ENCODE results near the gene OTUB2.
A peak's percentile ranks its signal among the peaks of the same experiment; 100 is the strongest.

OTUB2 gene

GRCh38 chr14:94042433-94043091 lies 16.4 kb downstream of the OTUB2 start:
- H3K27me3 ChIP-seq (ENCODE audit: insufficient read depth, low read length): no peaks in the 10 kb centered on the region
- H4K91ac ChIP-seq (ENCODE audit: low read depth, low read length): no peak overlapping the region
- no peak overlapping the region for H3K4me2 ChIP-seq (ENCODE audit: low read length)
- no peaks in the 10 kb centered on the region for H3K4me1 ChIP-seq (ENCODE audit: control insufficient read depth in 1 of 2, insufficient read depth in 2 of 2, low read length in 2 of 2)
- no peaks in the 10 kb centered on the region for H3K79me1 ChIP-seq (ENCODE audit: low read length)
- H2AFZ ChIP-seq (ENCODE audit: insufficient read depth, low read length, poor library complexity): no peak overlapping the region
- no peak overlapping the region for H3K18ac ChIP-seq (ENCODE audit: low read length)
- WGBS (ENCODE audit: extremely low coverage, insufficient coverage, insufficient read length): no CpG with 5 or more reads among the region's 12 CpGs
- no peak overlapping the region for H2BK120ac ChIP-seq (ENCODE audit: insufficient read depth, low read length, poor library complexity)
- no peaks in the 10 kb centered on the region for H3K79me2 ChIP-seq (ENCODE audit: control insufficient read depth, insufficient read depth, low read length, poor library complexity)
- no peak overlapping the region for H2BK12ac ChIP-seq (ENCODE audit: low read length)
- no peak overlapping the region for H4K12ac ChIP-seq (ENCODE audit: low read depth, low read length)
- H3K4ac ChIP-seq (ENCODE audit: low read depth, low read length): no peak overlapping the region
- H2AK5ac ChIP-seq (ENCODE audit: low read length): no peak overlapping the region
- H3K36me3 ChIP-seq (ENCODE audit: control insufficient read depth in 1 of 2, insufficient read depth in 2 of 2, low read length in 2 of 2): peaks cover 37 to 41% of the 10 kb centered on the region in 2 experiments
- no peak overlapping the region for H4K8ac ChIP-seq (ENCODE audit: low read depth, low read length)
- peaks cover 1% of the 10 kb centered on the region for H3K9me3 ChIP-seq (ENCODE audit: insufficient read depth, low read depth, low read length)
- no peak for DNase-seq
- peak overlapping the region; percentile 24 for H3K4me3 ChIP-seq (ENCODE audit: low read depth, low read length)
- no peak overlapping the region for H3K14ac ChIP-seq (ENCODE audit: low read length)
- H3K9ac ChIP-seq (ENCODE audit: low read length): no peak overlapping the region
- H2BK5ac ChIP-seq (ENCODE audit: low read depth, low read length, poor library complexity): no peak overlapping the region
- H3K23ac ChIP-seq (ENCODE audit: low read length): no peak overlapping the region
- no peak overlapping the region for H3K27ac ChIP-seq (ENCODE audit: low read depth, low read length)

DNA sequence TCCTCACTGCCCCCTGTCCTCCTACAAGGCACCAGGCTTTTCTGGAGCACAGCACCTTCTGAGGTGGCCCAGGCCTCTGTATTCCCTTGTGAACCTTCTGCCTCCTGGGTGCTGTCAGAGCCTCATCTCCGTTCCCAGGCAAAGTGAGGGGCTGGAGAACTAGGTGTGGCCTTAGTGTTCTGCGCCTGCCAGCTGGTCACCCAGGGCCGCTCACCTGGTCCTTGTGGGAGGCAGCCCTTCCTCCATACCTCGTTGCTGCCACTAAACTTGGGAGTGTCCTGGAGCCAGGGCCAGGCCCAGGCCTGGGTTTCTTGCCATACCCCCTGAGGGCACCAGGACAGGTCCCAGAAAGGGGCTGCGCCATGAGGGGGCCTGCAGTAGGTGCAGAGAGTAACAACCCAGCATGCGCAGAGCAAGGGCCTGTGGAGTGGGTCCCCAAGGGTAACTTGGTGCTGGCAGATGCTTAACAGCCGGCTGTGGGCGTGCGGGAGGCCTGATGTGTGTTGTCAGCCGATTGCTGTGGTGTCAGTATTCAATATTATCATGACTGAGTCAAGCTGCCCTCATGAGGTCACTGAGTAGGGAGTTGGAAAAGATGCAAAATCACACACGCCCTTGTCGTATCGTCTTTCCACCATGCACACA lies 17.1 kb downstream of the OTUB2 start:
- Histone ChIP-seq H2BK120ac (ENCODE audit: insufficient read depth, low read length, poor library complexity) (no peak overlapping the region), H4K8ac (ENCODE audit: low read depth, low read length) (no peak overlapping the region), H2AFZ (ENCODE audit: insufficient read depth, low read length, poor library complexity) (no peak overlapping the region), H3K23ac (ENCODE audit: low read length) (no peak overlapping the region), H3K4me2 (ENCODE audit: low read length) (no peak overlapping the region), H3K9me3 (ENCODE audit: insufficient read depth, low read depth, low read length) (peaks cover 1% of the 10 kb centered on the region), H4K12ac (ENCODE audit: low read depth, low read length) (no peak overlapping the region), H3K18ac (ENCODE audit: low read length) (no peak overlapping the region), H3K36me3 (ENCODE audit: control insufficient read depth in 1 of 2, insufficient read depth in 2 of 2, low read length in 2 of 2) (peaks cover 42 to 43% of the 10 kb centered on the region in 2 experiments), H3K27me3 (ENCODE audit: insufficient read depth, low read length) (no peaks in the 10 kb centered on the region), H2BK5ac (ENCODE audit: low read depth, low read length, poor library complexity) (no peak overlapping the region), H2AK5ac (ENCODE audit: low read length) (no peak overlapping the region), H3K9ac (ENCODE audit: low read length) (no peak overlapping the region), H3K79me1 (ENCODE audit: low read length) (no peaks in the 10 kb centered on the region), H3K4me1 (ENCODE audit: control insufficient read depth in 1 of 2, insufficient read depth in 2 of 2, low read length in 2 of 2) (no peaks in the 10 kb centered on the region), H2BK12ac (ENCODE audit: low read length) (no peak overlapping the region), H3K14ac (ENCODE audit: low read length) (no peak overlapping the region), H4K91ac (ENCODE audit: low read depth, low read length) (no peak overlapping the region), H3K4ac (ENCODE audit: low read depth, low read length) (no peak overlapping the region), H3K4me3 (ENCODE audit: low read depth, low read length) (no peak overlapping the region), H3K79me2 (ENCODE audit: control insufficient read depth, insufficient read depth, low read length, poor library complexity) (no peaks in the 10 kb centered on the region), H3K27ac (ENCODE audit: low read depth, low read length) (no peak overlapping the region)
- DNase-seq: no peak
- no CpG with 5 or more reads among the region's 13 CpGs for WGBS (ENCODE audit: extremely low coverage, insufficient coverage, insufficient read length)

DNA sequence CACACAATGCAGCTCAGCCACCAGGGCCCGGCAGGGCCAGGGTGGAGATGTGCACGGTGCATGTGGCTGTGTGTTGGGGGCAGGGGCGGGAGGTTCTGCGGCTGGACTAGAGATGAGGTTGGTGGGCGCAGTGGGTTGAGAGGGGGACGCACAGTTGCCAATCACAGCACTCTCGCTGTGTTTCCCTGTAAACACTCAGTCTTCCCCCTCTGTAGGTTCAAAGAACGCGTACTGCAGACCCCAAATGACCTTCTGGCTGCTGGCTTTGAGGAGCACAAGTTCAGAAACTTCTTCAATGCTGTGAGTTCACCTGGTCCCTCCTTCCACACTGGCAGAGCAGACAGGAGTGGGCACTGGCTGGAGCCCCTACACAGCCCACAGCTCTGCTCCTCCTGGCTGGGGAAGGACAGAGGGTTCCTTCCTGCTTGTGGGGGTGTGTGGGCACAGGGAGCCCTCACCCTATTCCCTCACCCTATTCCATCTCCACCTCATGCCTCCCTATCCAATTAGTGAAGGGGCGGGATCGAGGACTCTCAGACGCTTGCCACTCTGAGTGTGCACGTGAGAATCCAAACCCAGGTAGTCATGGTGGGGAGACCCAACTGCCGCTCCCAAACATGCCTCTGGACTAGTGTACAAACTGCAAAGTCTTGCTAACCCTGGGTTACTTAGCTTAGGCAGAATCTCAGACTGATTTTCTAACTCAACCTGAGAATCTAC lies 17.8 kb downstream of the OTUB2 start:
- Histone ChIP-seq H4K12ac (ENCODE audit: low read depth, low read length) (no peak overlapping the region), H3K9me3 (ENCODE audit: insufficient read depth, low read depth, low read length) (peaks cover 1% of the 10 kb centered on the region), H4K8ac (ENCODE audit: low read depth, low read length) (no peak overlapping the region), H3K4me3 (ENCODE audit: low read depth, low read length) (no peak overlapping the region), H3K79me2 (ENCODE audit: control insufficient read depth, insufficient read depth, low read length, poor library complexity) (no peaks in the 10 kb centered on the region), H2BK5ac (ENCODE audit: low read depth, low read length, poor library complexity) (no peak overlapping the region), H2AFZ (ENCODE audit: insufficient read depth, low read length, poor library complexity) (no peak overlapping the region), H3K27me3 (ENCODE audit: insufficient read depth, low read length) (no peaks in the 10 kb centered on the region), H3K14ac (ENCODE audit: low read length) (no peak overlapping the region), H3K18ac (ENCODE audit: low read length) (no peak overlapping the region), H3K36me3 (ENCODE audit: control insufficient read depth in 1 of 2, insufficient read depth in 2 of 2, low read length in 2 of 2) (peaks cover 41 to 50% of the 10 kb centered on the region in 2 experiments), H2BK120ac (ENCODE audit: insufficient read depth, low read length, poor library complexity) (no peak overlapping the region), H3K4me1 (ENCODE audit: control insufficient read depth in 1 of 2, insufficient read depth in 2 of 2, low read length in 2 of 2) (no peaks in the 10 kb centered on the region), H2AK5ac (ENCODE audit: low read length) (no peak overlapping the region), H3K27ac (ENCODE audit: low read depth, low read length) (no peak overlapping the region), H3K23ac (ENCODE audit: low read length) (no peak overlapping the region), H3K4me2 (ENCODE audit: low read length) (no peak overlapping the region), H3K9ac (ENCODE audit: low read length) (no peak overlapping the region), H3K79me1 (ENCODE audit: low read length) (no peaks in the 10 kb centered on the region), H3K4ac (ENCODE audit: low read depth, low read length) (no peak overlapping the region), H2BK12ac (ENCODE audit: low read length) (no peak overlapping the region), H4K91ac (ENCODE audit: low read depth, low read length) (no peak overlapping the region)
- WGBS (ENCODE audit: extremely low coverage, insufficient coverage, insufficient read length): no CpG with 5 or more reads among the region's 14 CpGs
- no peak for DNase-seq

GRCh38 chr14:94044476-94045091 lies 18.4 kb downstream of the OTUB2 start:
- Histone ChIP-seq H3K27ac (ENCODE audit: low read depth, low read length) (no peak overlapping the region), H3K4me3 (ENCODE audit: low read depth, low read length) (no peak overlapping the region), H3K4me1 (ENCODE audit: control insufficient read depth in 1 of 2, insufficient read depth in 2 of 2, low read length in 2 of 2) (no peaks in the 10 kb centered on the region), H3K36me3 (ENCODE audit: control insufficient read depth in 1 of 2, insufficient read depth in 2 of 2, low read length in 2 of 2) (peaks cover 40 to 56% of the 10 kb centered on the region in 2 experiments), H3K79me2 (ENCODE audit: control insufficient read depth, insufficient read depth, low read length, poor library complexity) (no peaks in the 10 kb centered on the region), H3K9ac (ENCODE audit: low read length) (no peak overlapping the region), H2AK5ac (ENCODE audit: low read length) (no peak overlapping the region), H2AFZ (ENCODE audit: insufficient read depth, low read length, poor library complexity) (no peak overlapping the region), H2BK120ac (ENCODE audit: insufficient read depth, low read length, poor library complexity) (no peak overlapping the region), H3K18ac (ENCODE audit: low read length) (no peak overlapping the region), H4K12ac (ENCODE audit: low read depth, low read length) (no peak overlapping the region), H4K8ac (ENCODE audit: low read depth, low read length) (no peak overlapping the region), H3K4ac (ENCODE audit: low read depth, low read length) (no peak overlapping the region), H3K4me2 (ENCODE audit: low read length) (no peak overlapping the region), H2BK12ac (ENCODE audit: low read length) (no peak overlapping the region), H3K27me3 (ENCODE audit: insufficient read depth, low read length) (no peaks in the 10 kb centered on the region), H3K9me3 (ENCODE audit: insufficient read depth, low read depth, low read length) (peaks cover 1% of the 10 kb centered on the region), H3K79me1 (ENCODE audit: low read length) (no peaks in the 10 kb centered on the region), H3K23ac (ENCODE audit: low read length) (no peak overlapping the region), H4K91ac (ENCODE audit: low read depth, low read length) (no peak overlapping the region), H3K14ac (ENCODE audit: low read length) (no peak overlapping the region), H2BK5ac (ENCODE audit: low read depth, low read length, poor library complexity) (no peak overlapping the region)
- no CpG with 5 or more reads among the region's 20 CpGs for WGBS (ENCODE audit: extremely low coverage, insufficient coverage, insufficient read length)
- no peak for DNase-seq

All from trophoblast cell (in vitro differentiated cells and primary cell).